Right atrium auricular region (tissue), 2 donors: ENCODE results near the gene CPB1. TPM values are rescaled to one million over a fixed set of nuclear protein-coding genes. Genes with fewer than 3 reads are reported as not detected.
"Not testable (repeated sequence)": the region's sequence is repeated elsewhere in the genome, so short reads cannot be mapped to it uniquely, and the experiment has no call there.

Experiments used
- DNase-seq: peaks from one replicate; pipeline ENCODE4 v3.0.0-alpha.2; 2019; ENCODE audit warnings: low spot score
- H3K27ac ChIP-seq, 2 donors: fragments of 200-600 bp; sonication (generic); 1 replicate in 1 of 2; 2 replicates in 1 of 2; pipeline ENCODE4 v1.5.1; 2016 to 2019
- H3K27me3 ChIP-seq, 2 donors: fragments of 200-600 bp; sonication (generic); one replicate each; pipeline versions ENCODE4 v1.5.1 to v1.6.0; 2017 to 2019
- H3K36me3 ChIP-seq: fragments of 200-600 bp; sonication (generic); one replicate; pipeline ENCODE4 v1.5.1; 2016
- H3K4me1 ChIP-seq, 2 donors: fragments of 200-600 bp; sonication (generic); one replicate each; pipeline versions ENCODE4 v1.5.1 to v1.6.0; 2017 to 2019
- H3K4me3 ChIP-seq, 2 donors: fragments of 200-600 bp; sonication (generic); 1 replicate in 1 of 2; 2 replicates in 1 of 2; pipeline ENCODE4 v1.5.1; 2017 to 2019; ENCODE audit warnings: mild to moderate bottlenecking in 1 of 2, moderate library complexity in 1 of 2
- H3K9me3 ChIP-seq, 2 donors: fragments of 200-600 bp; sonication (generic); one replicate each; pipeline ENCODE4 v1.5.1; 2019
- CTCF ChIP-seq, 2 donors: fragments of 200-600 bp; sonication (generic); IDR thresholded peaks; one replicate each; pipeline ENCODE4 v1.5.1; 2019; ENCODE audit warnings: antibody characterized with exemption in 2 of 2
- total RNA-seq, 2 donors: library from RNA; depleted of rRNA; stranded (reverse); fragments of >200 nt; gene quantifications; one replicate each; pipeline ENCODE4 v1.1.0, GENCODE V29; 2016

Gene CPB1
- under 1 TPM in 1 of 2 donors, not detected in 1; 0.41 TPM for total RNA-seq

GRCh38 chr3:148827585-148827984, at the start of gene CPB1:
CPB1 (plus strand) TSS chr3:148827811; CDS start chr3:148827824, 13 bp downstream.
- no peak for TF ChIP-seq CTCF (IDR thresholded peaks at IDR 0.05)
- no peak within 1 kb of the TSS for H3K4me3 ChIP-seq
- no peaks in the 10 kb centered on the region for H3K9me3 ChIP-seq
- no peak for DNase-seq
- H3K27me3 ChIP-seq, result no peaks in the 10 kb centered on the region
- H3K27ac ChIP-seq, result no peak within 1 kb of the TSS
- no peaks in the 10 kb centered on the region for H3K4me1 ChIP-seq
- no peaks in the 10 kb centered on the region for H3K36me3 ChIP-seq

GRCh38 chr3:148778926-148779325, 48.7 kb upstream of the CPB1 start:
- Histone ChIP-seq H3K27ac (no peak overlapping the region), H3K4me1 (no peaks in the 10 kb centered on the region), H3K27me3 (no peaks in the 10 kb centered on the region), H3K9me3 (no peaks in the 10 kb centered on the region), H3K36me3 (no peaks in the 10 kb centered on the region), H3K4me3 (no peak overlapping the region)
- no peak for TF ChIP-seq CTCF (IDR thresholded peaks at IDR 0.05)
- DNase-seq, result no peak

- H3K9me3 ChIP-seq, result peaks cover 0 to 10% of the 10 kb centered on the region in 2 donors
- not testable (repeated sequence) for H3K4me3 ChIP-seq, H3K36me3 ChIP-seq, H3K4me1 ChIP-seq, H3K27me3 ChIP-seq, DNase-seq, H3K27ac ChIP-seq
Measured at GRCh38 chr3:148785026-148785425, 42.6 kb upstream of the CPB1 start.

- H3K4me1 ChIP-seq, H3K27me3 ChIP-seq, H3K36me3 ChIP-seq, H3K4me3 ChIP-seq, H3K27ac ChIP-seq, DNase-seq: not testable (repeated sequence)
- H3K9me3 ChIP-seq, result peaks cover 0 to 10% of the 10 kb centered on the region in 2 donors
Measured at GRCh38 chr3:148786159-148786558, 41.5 kb upstream of the CPB1 start.

GRCh38 chr3:148789146-148789545, 38.5 kb upstream of the CPB1 start:
- TF ChIP-seq CTCF (IDR thresholded peaks at IDR 0.05), result no peak
- H3K27me3 ChIP-seq, result no peaks in the 10 kb centered on the region
- H3K4me1 ChIP-seq, result no peaks in the 10 kb centered on the region
- H3K9me3 ChIP-seq, result peaks cover 0 to 10% of the 10 kb centered on the region in 2 donors
- H3K27ac ChIP-seq, result no peak overlapping the region
- H3K4me3 ChIP-seq, result no peak overlapping the region
- no peak for DNase-seq
- no peaks in the 10 kb centered on the region for H3K36me3 ChIP-seq

- Histone ChIP-seq H3K36me3 (no peaks in the 10 kb centered on the region), H3K27ac (no peak overlapping the region), H3K4me3 (no peak overlapping the region), H3K9me3 (peaks cover 0 to 10% of the 10 kb centered on the region in 2 donors), H3K4me1 (no peaks in the 10 kb centered on the region), H3K27me3 (no peaks in the 10 kb centered on the region)
- TF ChIP-seq CTCF (IDR thresholded peaks at IDR 0.05), result no peak
- no peak for DNase-seq
Measured at GRCh38 chr3:148789906-148790305, 37.7 kb upstream of the CPB1 start.

- Histone ChIP-seq H3K4me3 (no peak overlapping the region), H3K4me1 (no peaks in the 10 kb centered on the region), H3K27ac (no peak overlapping the region), H3K36me3 (no peaks in the 10 kb centered on the region), H3K9me3 (peaks cover 0 to 10% of the 10 kb centered on the region in 2 donors), H3K27me3 (no peaks in the 10 kb centered on the region)
- DNase-seq, result no peak
- no peak for TF ChIP-seq CTCF (IDR thresholded peaks at IDR 0.05)
Measured at GRCh38 chr3:148790370-148790769, 37.2 kb upstream of the CPB1 start.
